HEK293 (cell line): ENCODE results near the gene ILF3.

Experiments
- CTCF ChIA-PET: fragments of 350-600 bp; formaldehyde crosslinking; extraction: SDS; loops from one replicate; lab custom pipeline; 2021; ENCODE audit warnings: antibody characterized with exemption; lab: Yijun Ruan, JAX
- POLR2A ChIA-PET: fragments of 300-600 bp; formaldehyde crosslinking; extraction: SDS; loops from one replicate; lab custom pipeline; 2020; ENCODE audit warnings: antibody characterized with exemption, inconsistent platforms; lab: Yijun Ruan, JAX
- H3K27ac ChIP-seq: fragments of 200-500 bp; sonication (Bioruptor generic); 2 replicates; pipeline ENCODE4 v1.5.1; 2014; ENCODE audit warnings: low read depth, low read length, control low read depth, inconsistent platforms; ENCODE audit errors: extremely low read depth
- H3K36me3 ChIP-seq, 2 experiments: fragments of 200-500 bp in 1 of 2; sonication (Bioruptor generic) in 1 of 2; 1 replicate in 1 of 2; 2 replicates in 1 of 2; pipeline ENCODE4 v1.5.1; 2014 to 2017; ENCODE audit warnings: inconsistent platforms in 2 of 2, low read length in 2 of 2; ENCODE audit not compliant: control insufficient read depth in 2 of 2, insufficient read depth in 1 of 2
- H3K4me1 ChIP-seq: fragments of 200-500 bp; sonication (Bioruptor generic); 2 replicates; pipeline ENCODE4 v1.5.1; 2014; ENCODE audit warnings: mild to moderate bottlenecking, low read length, inconsistent platforms; ENCODE audit not compliant: control insufficient read depth, insufficient read depth
- H3K4me3 ChIP-seq: 2 replicates; pipeline ENCODE4 v1.5.1; 2011; ENCODE audit warnings: low read depth, mild to moderate bottlenecking, control low read depth, low read length, moderate library complexity
- H3K9me3 ChIP-seq: fragments of 200-500 bp; sonication (Bioruptor generic); 2 replicates; pipeline ENCODE4 v1.5.1; 2014; ENCODE audit warnings: low read depth, low read length, inconsistent platforms; ENCODE audit not compliant: control insufficient read depth, insufficient read depth
- BCL11A ChIP-seq: fragments of 450-650 bp; formaldehyde crosslinking; IDR thresholded peaks from 2 replicates; pipeline ENCODE4 v1.5.1; 2016; ENCODE audit warnings: low read depth, missing biosample characterization, missing genetic modification characterization
- FEZF1 ChIP-seq: fragments of 450-650 bp; formaldehyde crosslinking; IDR thresholded peaks from 2 replicates; pipeline ENCODE4 v1.5.1; 2016; ENCODE audit warnings: missing biosample characterization, missing genetic modification characterization
- GLIS1 ChIP-seq: fragments of 450-650 bp; formaldehyde crosslinking; IDR thresholded peaks from 2 replicates; pipeline ENCODE4 v1.5.1; 2016; ENCODE audit warnings: missing biosample characterization, missing genetic modification characterization
- MEIS1 ChIP-seq: sonication (generic); formaldehyde crosslinking; IDR thresholded peaks from 2 replicates; pipeline ENCODE4 v1.8.1; 2022; ENCODE audit warnings: missing genetic modification reagents, mild to moderate bottlenecking, borderline replicate concordance
- MZF1 ChIP-seq: fragments of 450-650 bp; formaldehyde crosslinking; IDR thresholded peaks from 2 replicates; pipeline ENCODE4 v1.5.1; 2017; ENCODE audit warnings: missing biosample characterization, missing genetic modification characterization, borderline replicate concordance
- RBAK ChIP-seq: fragments of 450-650 bp; formaldehyde crosslinking; IDR thresholded peaks from 2 replicates; pipeline ENCODE4 v1.5.1; 2016; ENCODE audit warnings: missing biosample characterization, missing genetic modification characterization
- REPIN1 ChIP-seq: fragments of 450-650 bp; formaldehyde crosslinking; IDR thresholded peaks from 2 replicates; pipeline ENCODE4 v1.5.1; 2017; ENCODE audit warnings: missing biosample characterization, missing genetic modification characterization, low read depth
- SCRT1 ChIP-seq: fragments of 450-650 bp; formaldehyde crosslinking; IDR thresholded peaks from 2 replicates; pipeline ENCODE4 v1.5.1; 2016; ENCODE audit warnings: missing biosample characterization, missing genetic modification characterization, borderline replicate concordance
- ZBTB1 ChIP-seq: fragments of 450-650 bp; formaldehyde crosslinking; IDR thresholded peaks from 2 replicates; pipeline ENCODE4 v1.5.1; 2016; ENCODE audit warnings: missing biosample characterization, missing genetic modification characterization
- ZBTB6 ChIP-seq: fragments of 450-650 bp; formaldehyde crosslinking; IDR thresholded peaks from 2 replicates; pipeline ENCODE4 v1.5.1; 2017; ENCODE audit warnings: missing biosample characterization, missing genetic modification characterization
- ZNF10 ChIP-seq: fragments of 450-650 bp; formaldehyde crosslinking; IDR thresholded peaks from 2 replicates; pipeline ENCODE4 v1.5.1; 2017; ENCODE audit warnings: missing biosample characterization, missing genetic modification characterization
- ZNF133 ChIP-seq: fragments of 450-650 bp; formaldehyde crosslinking; IDR thresholded peaks from 2 replicates; pipeline ENCODE4 v1.5.1; 2016; ENCODE audit warnings: missing biosample characterization, missing genetic modification characterization
- ZNF146 ChIP-seq: fragments of 450-650 bp; formaldehyde crosslinking; IDR thresholded peaks from 2 replicates; pipeline ENCODE4 v1.5.1; 2016; ENCODE audit warnings: missing biosample characterization, missing genetic modification characterization
- ZNF2 ChIP-seq: fragments of 450-650 bp; formaldehyde crosslinking; IDR thresholded peaks from 2 replicates; pipeline ENCODE4 v1.5.1; 2016; ENCODE audit warnings: missing biosample characterization, missing genetic modification characterization
- ZNF214 ChIP-seq: fragments of 450-650 bp; formaldehyde crosslinking; IDR thresholded peaks from 2 replicates; pipeline ENCODE4 v1.5.1; 2017; ENCODE audit warnings: missing biosample characterization, mild to moderate bottlenecking, missing genetic modification characterization, borderline replicate concordance
- ZNF248 ChIP-seq: fragments of 450-650 bp; formaldehyde crosslinking; IDR thresholded peaks from 2 replicates; pipeline ENCODE4 v1.5.1; 2017; ENCODE audit warnings: missing biosample characterization, missing genetic modification characterization
- ZNF324 ChIP-seq: fragments of 450-650 bp; formaldehyde crosslinking; IDR thresholded peaks from 2 replicates; pipeline ENCODE4 v1.5.1; 2016; ENCODE audit warnings: missing biosample characterization, missing genetic modification characterization
- ZNF391 ChIP-seq: fragments of 450-650 bp; formaldehyde crosslinking; IDR thresholded peaks from 2 replicates; pipeline ENCODE4 v1.5.1; 2016; ENCODE audit warnings: low read depth, missing biosample characterization, missing genetic modification characterization, borderline replicate concordance
- ZNF521 ChIP-seq: fragments of 450-650 bp; formaldehyde crosslinking; IDR thresholded peaks from 2 replicates; pipeline ENCODE4 v1.5.1; 2017; ENCODE audit warnings: missing biosample characterization, mild to moderate bottlenecking, missing genetic modification characterization
- ZNF621 ChIP-seq: fragments of 450-650 bp; formaldehyde crosslinking; IDR thresholded peaks from 2 replicates; pipeline ENCODE4 v1.5.1; 2017; ENCODE audit warnings: missing biosample characterization, missing genetic modification characterization
- ZNF623 ChIP-seq: fragments of 450-650 bp; formaldehyde crosslinking; IDR thresholded peaks from 2 replicates; pipeline ENCODE4 v1.5.1; 2016; ENCODE audit warnings: missing biosample characterization, missing genetic modification characterization
- ZNF654 ChIP-seq: fragments of 450-650 bp; formaldehyde crosslinking; IDR thresholded peaks from 2 replicates; pipeline ENCODE4 v1.5.1; 2016; ENCODE audit warnings: low read depth, missing biosample characterization, missing genetic modification characterization
- ZNF707 ChIP-seq: fragments of 450-650 bp; formaldehyde crosslinking; IDR thresholded peaks from 2 replicates; pipeline ENCODE4 v1.5.1; 2016; ENCODE audit warnings: missing biosample characterization, missing genetic modification characterization
- ZNF785 ChIP-seq: fragments of 450-650 bp; formaldehyde crosslinking; IDR thresholded peaks from 2 replicates; pipeline ENCODE4 v1.5.1; 2016; ENCODE audit warnings: missing biosample characterization, missing genetic modification characterization
- ZNF791 ChIP-seq: fragments of 450-650 bp; formaldehyde crosslinking; IDR thresholded peaks from 2 replicates; pipeline ENCODE4 v1.5.1; 2016; ENCODE audit warnings: missing biosample characterization, missing genetic modification characterization
- ZSCAN30 ChIP-seq: fragments of 450-650 bp; IDR thresholded peaks from 2 replicates; pipeline ENCODE4 v1.5.1; 2018; ENCODE audit warnings: missing biosample characterization, mild to moderate bottlenecking, missing genetic modification characterization, moderate library complexity

ILF3 gene

DNA sequence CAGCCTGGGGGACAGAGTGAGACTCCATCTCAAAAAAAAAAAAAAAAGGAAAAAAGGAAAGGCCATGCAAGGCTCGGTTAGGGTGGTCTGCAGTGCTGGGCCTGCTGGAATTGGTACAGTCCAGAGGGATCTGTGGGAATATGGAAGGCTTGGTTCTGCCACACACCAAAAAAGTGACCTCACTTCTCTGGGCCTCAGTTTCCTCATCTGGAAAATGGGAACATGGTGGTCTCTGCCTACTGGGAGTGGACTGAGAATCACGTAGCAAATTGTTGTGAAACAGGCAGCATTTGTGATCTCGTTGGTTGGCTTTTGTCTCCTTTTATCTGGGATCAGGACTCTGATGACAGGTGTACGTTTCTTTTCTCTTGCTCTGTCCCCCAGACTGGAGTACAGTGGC is 71.3 kb downstream of the ILF3 start:
- H3K9me3 ChIP-seq = no peaks in the 10 kb centered on the region
- peaks cover 0 to 19% of the 10 kb centered on the region in 2 experiments; a peak in 2 of 3 replicates for H3K36me3 ChIP-seq
- no peaks in the 10 kb centered on the region for H3K4me1 ChIP-seq
- POLR2A ChIA-PET = no interaction called here
- H3K27ac ChIP-seq = no peak overlapping the region
- CTCF ChIA-PET = interaction anchor here (1.0 kb wide), 1 partner anchor 26 kb away, joined by 3 read pairs; no protein-coding TSS in a partner anchor
- TF ChIP-seq ZNF791 (tag by site-specific recombination) = no peak
- 0 out of 2 replicates have a peak, but pooled peaks have one; percentile 22 for TF ChIP-seq ZNF10 (tag by site-specific recombination)
- no peak for TF ChIP-seq RBAK (tag by site-specific recombination)
- no peak for TF ChIP-seq BCL11A (tag by site-specific recombination)
- TF ChIP-seq ZNF654 (tag by site-specific recombination) = no peak
- no peak for TF ChIP-seq ZSCAN30 (tag by site-specific recombination)
- no peak overlapping the region for H3K4me3 ChIP-seq

DNA sequence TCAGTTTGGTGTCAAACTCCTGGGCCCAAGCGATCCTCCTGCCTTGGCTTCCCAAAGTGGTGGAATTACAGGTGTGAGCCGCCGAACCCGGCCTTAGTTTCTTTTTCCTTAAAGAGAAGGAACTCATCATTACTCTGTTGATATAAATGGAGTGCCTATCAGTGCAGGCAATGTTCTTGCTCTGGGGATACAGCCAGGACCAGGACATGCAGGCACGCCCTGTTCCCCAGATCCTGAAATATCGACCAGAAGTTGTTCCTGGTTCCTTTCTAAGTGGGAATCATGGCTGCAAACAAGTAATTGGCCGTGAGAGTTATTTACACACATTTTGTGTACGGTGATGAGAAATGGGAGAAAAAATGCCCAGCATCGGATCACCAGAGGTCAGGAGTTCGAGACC is 72.1 kb downstream of the ILF3 start:
- ChIA-PET POLR2A (no interaction called here), CTCF (no interaction called here)
- peaks cover 0 to 14% of the 10 kb centered on the region in 2 experiments; a peak in 2 of 3 replicates for H3K36me3 ChIP-seq
- H3K27ac ChIP-seq = no peak overlapping the region
- no peak for TF ChIP-seq ZNF2 (tag by site-specific recombination)
- TF ChIP-seq GLIS1 (tag by site-specific recombination) = no peak
- TF ChIP-seq ZNF146 (tag by site-specific recombination) = no peak
- TF ChIP-seq ZNF621 (tag by site-specific recombination) = no peak
- TF ChIP-seq ZBTB6 (tag by site-specific recombination) = no peak
- TF ChIP-seq FEZF1 (tag by site-specific recombination) = no peak
- no peak for TF ChIP-seq MEIS1
- TF ChIP-seq ZNF248 = no peak
- no peak for TF ChIP-seq ZBTB1 (tag by site-specific recombination)
- no peak for TF ChIP-seq REPIN1 (tag by site-specific recombination)
- TF ChIP-seq MZF1 (tag by site-specific recombination) = no peak
- TF ChIP-seq ZNF785 (tag by site-specific recombination) = no peak
- TF ChIP-seq ZNF391 = no peak
- no peak for TF ChIP-seq ZNF521 (tag by site-specific recombination)
- TF ChIP-seq ZNF133 (tag by site-specific recombination) = no peak
- TF ChIP-seq ZNF214 (tag by site-specific recombination) = no peak
- no peak for TF ChIP-seq ZNF324
- no peak for TF ChIP-seq ZNF707 (tag by site-specific recombination)
- TF ChIP-seq ZNF623 (tag by site-specific recombination) = no peak
- TF ChIP-seq SCRT1 (tag by site-specific recombination) = no peak
- no peaks in the 10 kb centered on the region for H3K4me1 ChIP-seq
- H3K9me3 ChIP-seq = no peaks in the 10 kb centered on the region
- H3K4me3 ChIP-seq = no peak overlapping the region
